AML-193 (cell line): ENCODE results near the gene LY6G5B.
"Not testable (repeated sequence)": the region's sequence is repeated elsewhere in the genome, so short reads cannot be mapped to it uniquely, and the experiment has no call there.

Experiments
- DNase-seq, 2 experiments: peaks; one replicate each; lab custom pipeline; 2025; lab: John Stamatoyannopoulos, UW

The LY6G5B gene

GRCh38 chr6:31691078-31691463, 21.3 kb downstream of the LY6G5B start:
- no peak for DNase-seq

GRCh38 chr6:31691564-31692108, 21.9 kb downstream of the LY6G5B start:
- DNase-seq = no peak

- no peak for DNase-seq
Observed at GRCh38 chr6:31692353-31692752, 22.6 kb downstream of the LY6G5B start.

GRCh38 chr6:31692886-31693285, 23.1 kb downstream of the LY6G5B start:
- DNase-seq = no peak

GRCh38 chr6:31693535-31693934, 23.8 kb downstream of the LY6G5B start:
- no peak for DNase-seq

- DNase-seq = no peak
Observed at GRCh38 chr6:31697555-31697954, 27.8 kb downstream of the LY6G5B start.

- DNase-seq = no peak
Observed at GRCh38 chr6:31700740-31701401, 31.1 kb downstream of the LY6G5B start.

GRCh38 chr6:31701666-31702404, 32.1 kb downstream of the LY6G5B start:
- no peak for DNase-seq

GRCh38 chr6:31702405-31702818, 32.6 kb downstream of the LY6G5B start:
- DNase-seq = peak in 1 of 2 experiments; percentile 70

- peak; percentile 99 for DNase-seq
Observed at GRCh38 chr6:31702819-31703716, 33.3 kb downstream of the LY6G5B start, which contains the start of gene ABHD16A. TSS of gene ABHD16A (minus strand) at chr6:31703324. CDS start at chr6:31703281, 43 bp downstream.

- no peak for DNase-seq
Observed at GRCh38 chr6:31705931-31706330, 36.2 kb downstream of the LY6G5B start.

GRCh38 chr6:31706599-31706998, 36.8 kb downstream of the LY6G5B start, which contains the start of gene LY6G6F:
TSS of gene LY6G6F (plus strand) at chr6:31706866. CDS start at chr6:31706907, 41 bp downstream.
- no peak for DNase-seq

- DNase-seq = no peak
Observed at GRCh38 chr6:31707701-31708100, 37.9 kb downstream of the LY6G5B start.

GRCh38 chr6:31708224-31708623, 38.4 kb downstream of the LY6G5B start:
- no peak for DNase-seq

- not testable (repeated sequence) for DNase-seq
Observed at GRCh38 chr6:31709157-31709556, 39.4 kb downstream of the LY6G5B start.

GRCh38 chr6:31710523-31711219, 40.9 kb downstream of the LY6G5B start:
- DNase-seq = no peak

GRCh38 chr6:31711233-31711632, 41.5 kb downstream of the LY6G5B start:
- DNase-seq = peak; percentile 22 to 31

GRCh38 chr6:31712296-31712695, 42.5 kb downstream of the LY6G5B start:
- peak; percentile 40 to 48 for DNase-seq

GRCh38 chr6:31713465-31713864, 43.7 kb downstream of the LY6G5B start:
- no peak for DNase-seq

- DNase-seq = no peak
Observed at GRCh38 chr6:31713991-31714684, 44.4 kb downstream of the LY6G5B start.
